Measurements from ENCODE around the gene CORO6. TPM values are rescaled to one million over a fixed set of nuclear protein-coding genes. Genes with fewer than 3 reads are reported as not detected.

Gene CORO6
- total and polyA plus RNA-seq, 2 of the 13 experiments (the other 11 are each of a cell fraction or from before 2014, with no cell fraction given): 0.42 to 0.82 TPM

GRCh38 chr17:29611351-29612093 lies 11.2 kb downstream of the CORO6 start:
- no peak for ATAC-seq
- no peak for TF ChIP-seq TAF1 (CRISPR knock-in tag; IDR thresholded peaks at IDR 0.05)
- no peak for TF ChIP-seq ZNF138 (CRISPR knock-in tag; IDR thresholded peaks at IDR 0.05; ENCODE audit: low read depth)
- no peak for TF ChIP-seq YY1 (IDR thresholded peaks at IDR 0.05; ENCODE audit: insufficient read depth, insufficient replicate concordance, low read depth, low read length)
- TF ChIP-seq ETS1 (CRISPR knock-in tag; IDR thresholded peaks at IDR 0.05): no peak
- no peak for TF ChIP-seq ZNF672 (CRISPR knock-in tag; IDR thresholded peaks at IDR 0.05)
- no peak for TF ChIP-seq HOXA7 (CRISPR knock-in tag; IDR thresholded peaks at IDR 0.05)
- TF ChIP-seq PRDM4 (CRISPR knock-in tag; IDR thresholded peaks at IDR 0.05; ENCODE audit: borderline replicate concordance): no peak
- TF ChIP-seq KDM4B (CRISPR knock-in tag; IDR thresholded peaks at IDR 0.05): no peak
- Histone ChIP-seq H3K27me3 (ENCODE audit: control insufficient read depth in 1 of 2, insufficient read depth in 2 of 2, low read length in 2 of 2) (peaks cover 6 to 28% of the 10 kb centered on the region in 2 experiments), H4K20me1 (ENCODE audit: insufficient read depth, low read length) (no peaks in the 10 kb centered on the region), H3K36me3 (replicated peaks in 1 of 2; ENCODE audit: control insufficient read depth in 1 of 2, insufficient read depth in 2 of 2, low read length in 2 of 2) (no peaks in the 10 kb centered on the region), H3K27ac (ENCODE audit: extremely low read length, insufficient read depth, low read length) (no peak overlapping the region), H3K4me3 (replicated peaks in 1 of 3; ENCODE audit: insufficient read depth in 1 of 3, low read depth in 2 of 3, low read length in 3 of 3) (no peak overlapping the region), H3K9me3 (ENCODE audit: low read length) (no peaks in the 10 kb centered on the region), H3K4me2 (ENCODE audit: low read depth, low read length) (no peak overlapping the region), H3K79me2 (ENCODE audit: insufficient read depth, low read length) (no peaks in the 10 kb centered on the region), H3K9ac (ENCODE audit: insufficient read depth, low read depth, low read length) (no peak overlapping the region), H3K4me1 (ENCODE audit: insufficient read depth, low read length) (peaks cover 38% of the 10 kb centered on the region), H2AFZ (ENCODE audit: low read length) (no peak overlapping the region)
- ChIA-PET POLR2A (no interaction called here), CTCF (ENCODE audit: low intra/inter-chr PET ratio, low total read pairs) (no interaction called here)
- DNase-seq (ENCODE audit: low spot score): no peak
- FAIRE-seq: no peak
- WGBS (ENCODE audit: low lambda C conversion rate): 87% methylated on average over 3 of the region's 11 CpGs
- intact Hi-C loops (cut with micrococcal nuclease; ENCODE audit: unreplicated experiment) (no loop called here), in situ Hi-C loops (cut with HindIII; ENCODE audit: extremely low pct_ligation_motif_present, low pct_unique_long_range_greater_than_20kb) (no loop called here)
- BruUV-seq (replicated peaks): no TSS peak
